Left renal pelvis (tissue), 4 donors: ENCODE measurements around the gene WDR75. TPM values are rescaled to one million over a fixed set of nuclear protein-coding genes. Genes with fewer than 3 reads are reported as not detected.
"Not testable (repeated sequence)": the region's sequence is repeated elsewhere in the genome, so short reads cannot be mapped to it uniquely, and the experiment has no call there.

Experiments
- DNase-seq, 4 donors: peaks; one replicate each; pipeline ENCODE4 v3.0.0-alpha.2; 2013; ENCODE audit warnings: low read depth in 4 of 4, low spot score in 3 of 4
- polyA plus RNA-seq, 4 donors: library from polyadenylated mRNA; unstranded; fragments of 120-200 nt; gene quantifications; one replicate each; pipeline ENCODE4 v1.2.1, GENCODE V29; 2013; ENCODE audit not compliant: insufficient read length in 4 of 4

The WDR75 gene
- polyA plus RNA-seq, 4 donors, result 44.6 to 57.1 (median 49.2) TPM

GRCh38 chr2:189439342-189439741 is 1.9 kb upstream of the WDR75 start:
- no peak for DNase-seq

- DNase-seq, result no peak
Observed at GRCh38 chr2:189440644-189440946, 679 bp upstream of the WDR75 start.

DNA sequence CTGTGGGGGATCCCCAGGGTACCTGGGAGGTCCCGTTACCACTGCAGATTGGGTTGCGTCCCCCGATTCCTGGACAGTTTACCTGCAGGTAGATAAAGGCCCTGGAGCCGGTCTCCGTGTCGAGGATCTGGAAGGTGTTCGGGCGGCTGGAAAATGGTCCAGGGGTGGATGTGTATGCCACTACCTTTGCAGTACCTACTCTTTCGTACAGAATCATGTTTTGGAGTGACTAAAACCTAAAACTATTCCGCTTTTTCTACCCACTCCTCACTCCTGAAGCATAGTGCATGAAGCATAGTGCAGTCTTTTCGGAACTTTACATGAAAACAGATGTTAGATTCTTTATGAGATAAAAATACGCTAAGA is 418 bp downstream of the WDR75 start:
- DNase-seq, result peak in 2 of 4 donors; percentile 11 to 19

DNA sequence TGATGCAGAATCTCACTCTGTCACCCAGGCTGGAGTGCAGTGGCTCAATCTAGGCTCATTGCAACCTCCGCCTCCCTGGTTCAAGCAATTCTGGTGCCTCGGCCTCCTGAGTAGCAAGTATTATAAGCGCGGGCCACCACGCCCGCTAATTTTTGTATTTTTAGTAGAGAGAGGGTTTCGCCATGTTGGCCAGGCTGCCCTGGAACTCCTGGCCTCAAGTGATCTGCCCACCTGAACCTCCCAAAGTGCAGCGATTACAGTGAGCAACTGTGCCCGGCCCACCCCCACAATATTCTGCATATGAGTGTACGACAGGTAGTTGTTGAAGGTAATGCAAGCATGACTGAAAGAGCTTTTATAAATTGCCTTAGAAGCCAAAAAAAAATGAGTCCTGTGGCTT is 1.2 kb downstream of the WDR75 start:
- no peak for DNase-seq

DNA sequence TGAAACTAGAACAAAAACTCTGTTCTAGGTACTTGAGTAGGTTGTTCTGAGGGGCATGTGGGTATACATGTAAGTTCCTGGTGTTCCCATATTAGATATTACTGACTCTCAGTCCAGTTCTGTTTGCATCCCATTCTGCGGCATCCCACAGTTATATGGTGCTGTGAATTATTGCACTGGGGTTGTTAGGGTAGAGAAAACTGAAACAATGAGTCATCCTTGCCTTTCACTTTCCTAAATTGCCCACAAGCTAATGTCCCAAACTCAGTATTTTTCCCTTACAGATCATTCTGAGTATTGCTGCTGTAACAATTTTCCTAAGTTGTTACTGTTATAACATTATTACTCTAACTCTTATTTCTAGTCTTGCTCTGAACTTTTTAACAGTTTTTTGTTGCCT is 3.0 kb downstream of the WDR75 start:
- DNase-seq, result no peak

DNA sequence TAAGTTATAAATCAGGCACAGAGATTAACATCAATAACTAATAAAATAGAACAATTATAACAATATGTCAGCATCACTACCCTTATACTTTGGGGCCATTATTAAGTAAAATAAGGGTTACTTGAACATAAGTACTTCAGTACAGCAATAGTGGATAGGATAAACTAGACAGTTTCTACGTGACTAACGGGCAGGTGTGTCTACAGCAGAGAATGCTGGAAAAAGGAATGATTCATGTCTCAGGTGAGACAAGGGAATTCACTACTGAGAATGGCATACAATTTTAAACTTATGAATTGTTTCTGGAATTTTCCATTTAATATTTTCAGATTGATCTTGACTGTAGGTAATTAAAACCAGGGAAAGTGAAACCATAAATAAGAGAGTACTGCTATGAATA is 5.5 kb downstream of the WDR75 start:
- DNase-seq, result no peak

DNA sequence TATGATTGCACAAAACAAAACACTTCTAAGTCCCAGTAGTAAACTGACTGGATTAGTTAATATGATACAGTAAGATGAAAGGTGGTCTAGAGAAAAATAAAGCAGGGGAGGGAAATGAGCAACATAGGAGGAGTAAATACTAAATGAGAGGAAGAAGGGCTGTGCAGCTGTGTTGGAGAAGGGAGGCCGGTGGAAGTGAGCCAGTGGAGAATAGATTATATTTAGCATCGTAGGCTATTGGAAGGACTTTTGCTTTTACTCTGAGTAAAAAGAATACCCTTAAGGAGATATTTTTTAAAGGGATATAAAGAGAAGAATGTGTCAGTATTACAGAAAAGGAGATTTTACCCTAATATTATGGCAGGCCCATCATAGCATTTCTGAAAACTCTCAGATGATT is 12.7 kb downstream of the WDR75 start:
- no peak for DNase-seq

DNA sequence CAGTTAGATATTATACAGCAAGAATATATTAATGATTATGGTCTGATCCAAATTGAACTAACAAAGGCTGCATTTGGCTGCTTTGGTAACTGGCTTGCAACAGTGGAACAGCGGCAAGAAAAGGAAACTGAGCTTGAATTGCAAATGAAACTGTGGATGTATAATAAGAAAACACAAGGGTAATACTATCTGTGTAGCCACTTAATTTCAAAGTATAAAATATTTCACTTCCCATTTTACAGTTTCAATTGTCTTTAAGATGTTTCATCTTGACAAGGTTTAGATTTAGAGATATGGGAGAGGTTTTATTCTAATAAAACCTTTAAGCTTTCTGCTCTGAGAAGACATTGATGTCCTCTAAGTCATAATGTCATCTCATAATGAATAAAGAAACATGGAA is 23.8 kb downstream of the WDR75 start:
- no peak for DNase-seq

DNA sequence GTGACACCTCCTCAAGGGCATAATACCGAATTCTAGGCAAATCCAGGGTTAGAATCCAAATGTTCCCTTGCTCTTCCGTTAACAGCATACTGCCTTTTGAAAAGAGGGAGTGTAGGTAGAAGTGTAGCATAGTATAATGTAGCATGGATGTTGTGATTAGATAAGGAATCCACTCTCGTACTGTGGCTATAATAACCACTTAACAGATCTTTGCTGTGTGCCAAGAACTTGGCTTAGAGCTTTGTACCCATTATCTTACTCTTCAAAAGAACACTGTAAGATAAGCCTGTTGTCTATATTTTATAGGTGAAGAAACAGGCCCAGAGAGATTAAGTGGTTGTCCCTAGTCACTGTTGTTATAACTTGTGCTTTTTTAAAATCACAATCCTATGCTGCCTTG is 24.2 kb downstream of the WDR75 start:
- no peak for DNase-seq

DNA sequence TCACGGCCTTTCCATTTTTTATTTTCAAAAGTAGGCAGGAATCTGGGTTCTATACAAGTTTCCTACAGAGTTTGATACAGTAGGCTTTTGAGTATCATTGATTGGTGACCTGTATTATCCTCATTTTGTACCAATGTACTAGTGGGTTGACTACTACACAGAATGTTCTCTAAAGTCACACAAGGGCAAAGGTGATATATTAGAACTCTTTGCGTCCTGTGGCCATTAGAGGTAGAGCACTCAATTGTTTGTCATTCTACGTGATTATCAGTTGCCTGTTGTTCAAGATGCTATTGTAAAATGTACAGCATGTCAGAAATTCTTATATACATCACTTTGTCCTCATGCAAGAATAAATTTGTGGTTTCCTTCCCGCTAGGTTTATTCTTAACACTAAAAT is 24.8 kb downstream of the WDR75 start:
- no peak for DNase-seq

DNA sequence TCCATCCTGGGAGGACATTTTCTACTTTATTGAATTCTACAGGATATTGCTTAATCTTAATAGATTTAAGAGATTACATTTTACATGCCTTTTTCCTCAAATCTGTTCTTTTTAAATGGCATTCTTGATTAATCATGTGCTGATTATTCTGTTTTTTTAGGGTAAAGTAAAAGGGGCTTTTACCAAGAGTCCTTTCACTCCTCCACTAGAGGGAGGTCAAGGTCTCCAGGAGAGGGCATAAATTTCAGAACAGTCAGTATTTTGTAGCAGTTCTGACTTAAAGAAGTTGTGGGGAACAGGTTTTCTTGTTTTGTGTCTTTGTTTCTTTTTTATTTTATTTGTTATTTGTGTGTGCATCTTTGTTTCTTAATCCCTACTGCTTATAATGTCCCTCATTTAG is 25.4 kb downstream of the WDR75 start:
- DNase-seq, result no peak

- no peak for DNase-seq
Observed at GRCh38 chr2:189467160-189467559, 25.9 kb downstream of the WDR75 start.

DNA sequence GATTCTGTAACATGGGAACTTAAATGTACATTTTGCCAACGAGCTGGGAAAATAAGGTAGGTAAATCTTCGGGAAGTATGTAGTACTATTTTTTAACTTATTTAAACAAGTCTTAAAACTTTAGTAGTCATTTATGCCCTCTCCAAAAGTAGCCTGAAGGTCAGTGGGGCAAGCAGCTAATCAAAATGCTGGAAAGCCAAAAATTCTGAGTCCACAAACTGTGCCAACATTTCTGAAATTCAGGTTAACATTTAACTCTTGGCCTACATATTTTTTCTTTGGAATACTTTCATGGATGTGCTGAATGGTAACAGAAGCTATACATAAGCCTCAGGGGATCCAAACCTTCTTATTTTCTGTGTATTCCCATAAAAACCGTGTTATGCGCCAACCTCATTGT is 26.3 kb downstream of the WDR75 start:
- no peak for DNase-seq

GRCh38 chr2:189474526-189474925 is 33.3 kb downstream of the WDR75 start:
- no peak for DNase-seq

DNA sequence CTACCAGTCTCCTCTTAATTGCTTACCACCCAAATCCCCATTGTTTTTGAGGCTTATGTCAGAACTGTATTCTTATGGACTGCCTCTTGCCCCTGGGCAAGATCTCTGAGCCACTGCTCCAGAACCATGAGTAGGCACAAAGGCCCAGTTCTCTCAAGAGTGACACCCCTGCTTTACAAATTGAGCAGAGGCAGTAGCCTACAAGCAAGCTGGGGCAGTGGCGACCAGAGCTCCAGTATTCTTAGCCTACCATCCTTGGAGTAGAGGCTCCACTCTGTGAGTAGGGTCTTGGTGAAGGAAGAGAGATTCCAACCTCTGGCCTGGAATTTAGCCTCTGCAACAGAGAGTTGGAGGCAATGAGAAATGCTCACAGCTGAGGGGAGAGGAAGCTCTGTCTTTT is 36.5 kb downstream of the WDR75 start:
- DNase-seq, result no peak

GRCh38 chr2:189478289-189478688 is 37.0 kb downstream of the WDR75 start:
- not testable (repeated sequence) for DNase-seq

DNA sequence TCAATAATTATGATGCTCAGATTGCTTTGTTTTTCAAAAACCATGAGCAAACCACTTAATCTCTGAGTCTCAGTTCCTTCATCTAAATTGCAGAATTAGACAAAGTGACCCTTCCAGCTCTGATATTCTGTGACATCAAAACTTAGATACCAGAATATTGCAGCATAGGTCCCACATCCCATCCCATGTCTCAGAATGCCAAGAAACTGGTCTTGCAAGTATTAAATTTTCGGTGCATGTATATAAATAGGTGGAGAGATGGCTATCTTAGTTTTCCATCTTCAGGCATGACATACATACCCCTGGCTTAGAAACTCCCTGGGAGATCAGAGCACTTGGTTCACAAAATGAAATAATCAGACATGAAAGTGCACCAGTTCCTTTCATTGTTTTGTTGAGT is 39.8 kb downstream of the WDR75 start:
- DNase-seq, result no peak

DNA sequence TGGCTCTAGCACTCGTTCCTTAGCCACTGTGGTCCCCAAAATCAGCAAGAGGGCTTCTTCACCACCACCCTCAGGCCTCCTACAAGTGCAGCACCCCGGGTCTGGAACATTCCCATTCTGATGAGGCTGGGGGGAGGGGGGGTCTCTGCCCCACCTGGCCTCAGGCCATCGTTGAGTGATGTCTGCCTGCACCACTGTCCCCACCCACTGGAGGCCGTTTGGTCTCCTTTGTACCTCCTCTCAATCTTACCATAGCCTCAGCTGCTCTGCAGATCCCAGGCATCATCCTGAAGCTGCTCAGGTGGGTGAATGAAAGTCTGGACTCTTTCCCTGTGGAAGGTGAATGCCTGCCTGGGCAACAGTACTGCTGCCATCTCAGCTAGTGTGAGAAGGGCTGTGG is 42.3 kb downstream of the WDR75 start:
- no peak for DNase-seq

DNA sequence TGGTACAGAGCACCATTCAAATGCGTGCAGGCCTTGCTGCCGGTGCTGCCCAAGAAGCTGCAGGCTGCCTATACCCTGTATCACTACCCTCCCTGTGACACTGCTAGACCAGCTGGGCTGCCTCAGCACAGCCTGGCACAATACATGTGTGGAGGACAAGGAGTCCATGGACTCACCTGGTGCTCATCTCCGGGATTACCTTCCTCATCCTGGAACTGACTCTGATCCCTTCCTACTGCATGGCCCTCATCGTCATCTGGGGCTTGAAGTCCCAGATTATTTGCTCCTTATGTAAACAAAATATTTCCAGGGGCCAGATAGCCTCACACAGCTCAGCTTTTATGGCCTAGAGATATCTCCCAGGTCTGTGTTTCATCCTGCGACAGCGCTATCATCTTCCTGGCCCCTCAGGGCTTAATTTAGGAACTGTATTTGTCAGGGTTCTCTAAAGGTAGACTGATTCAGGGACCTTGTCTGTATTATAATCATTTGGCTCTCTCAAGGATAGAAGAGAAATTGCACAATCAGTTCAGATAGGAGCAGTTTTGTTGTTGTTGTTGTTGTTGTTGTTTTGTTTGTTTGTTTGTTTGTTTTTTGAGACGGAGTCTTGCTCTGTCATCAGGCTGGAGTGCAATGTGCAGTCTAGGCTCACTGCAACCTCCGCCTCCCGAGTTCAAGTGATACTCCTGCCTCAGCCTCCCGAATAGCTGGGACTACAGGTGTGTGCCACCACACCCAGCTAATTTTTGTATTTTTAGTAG is 42.9 kb downstream of the WDR75 start:
- no peak for DNase-seq

DNA sequence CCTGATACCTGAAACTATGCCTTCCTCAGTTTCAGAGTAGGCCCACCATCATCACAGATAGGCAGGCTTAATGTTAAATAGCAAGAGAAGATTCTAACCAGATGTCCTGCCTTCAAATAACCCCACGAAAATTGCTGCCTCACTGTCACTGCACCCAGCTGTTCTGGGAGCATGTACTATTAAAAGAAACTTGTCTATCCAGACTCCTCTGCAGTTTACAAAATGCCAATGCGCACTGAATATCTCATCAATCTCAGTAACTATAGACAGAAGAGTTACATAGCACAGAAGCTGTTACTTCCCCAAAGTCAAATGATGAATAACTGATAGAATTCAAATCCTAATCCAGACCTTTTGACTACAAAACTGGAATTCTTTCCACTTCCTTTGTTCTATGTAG is 43.9 kb downstream of the WDR75 start:
- DNase-seq, result no peak

DNA sequence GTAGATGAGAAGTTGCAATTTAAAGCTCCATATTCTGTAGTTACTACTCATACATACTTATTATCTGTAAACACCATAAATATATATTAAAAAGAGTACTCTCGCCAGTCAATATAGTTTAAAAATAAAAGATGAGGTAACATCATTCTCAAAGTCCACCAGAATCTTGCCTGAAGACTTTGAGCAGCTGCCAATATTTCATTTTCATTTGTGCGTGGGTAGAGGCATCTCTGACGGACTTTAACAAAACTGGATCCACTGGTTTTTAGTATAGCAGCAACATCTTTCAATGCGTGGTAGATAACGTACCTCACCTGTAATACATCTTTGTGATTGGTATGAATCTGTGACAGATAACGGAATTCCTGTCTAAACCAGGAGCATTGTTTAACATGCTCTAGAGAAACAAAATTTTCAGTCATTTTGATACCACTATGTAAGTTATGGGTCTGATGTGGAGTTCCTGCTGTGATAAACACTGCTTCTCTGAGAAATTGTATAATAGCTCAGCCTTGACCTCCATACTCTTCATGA is 45.0 kb downstream of the WDR75 start:
- no peak for DNase-seq

- no peak for DNase-seq
Observed at GRCh38 chr2:189487283-189488007, 46.2 kb downstream of the WDR75 start.

GRCh38 chr2:189488008-189488310 is 46.7 kb downstream of the WDR75 start:
- no peak for DNase-seq
